Tibial nerve (tissue), 4 donors: ENCODE data around the gene TUBB8. TPM values are rescaled to one million over a fixed set of nuclear protein-coding genes. Genes with fewer than 3 reads are reported as not detected.

Source experiments
- DNase-seq, 2 donors: peaks; one replicate each; pipeline ENCODE4 v3.0.0-alpha.2; 2019; ENCODE audit warnings: low spot score in 2 of 2
- H3K27ac ChIP-seq, 4 donors: fragments of 200-600 bp; sonication (generic) in 3 of 4; one replicate each; pipeline ENCODE4 v1.5.1; 2017 to 2019; ENCODE audit warnings: mild to moderate bottlenecking in 1 of 4
- H3K27me3 ChIP-seq, 2 donors: fragments of 200-600 bp; sonication (generic) in 1 of 2; one replicate each; pipeline versions ENCODE4 v1.5.1 to v1.6.0; 2017 to 2019
- H3K36me3 ChIP-seq, 3 donors: fragments of 200-600 bp; sonication (generic); one replicate each; pipeline ENCODE4 v1.5.1; 2018 to 2019
- H3K4me1 ChIP-seq, 4 donors: fragments of 200-600 bp; sonication (generic) in 3 of 4; one replicate each; pipeline ENCODE4 v1.5.1; 2017 to 2019
- H3K4me3 ChIP-seq, 4 donors: fragments of 200-600 bp; sonication (generic) in 3 of 4; one replicate each; pipeline ENCODE4 v1.5.1; 2017 to 2019; ENCODE audit warnings: mild to moderate bottlenecking in 1 of 4, moderate library complexity in 1 of 4
- H3K9me3 ChIP-seq, 4 donors: fragments of 200-600 bp; sonication (generic) in 3 of 4; one replicate each; pipeline ENCODE4 v1.5.1; 2017 to 2019
- EP300 ChIP-seq, 2 donors: sonication (generic); formaldehyde crosslinking; IDR thresholded peaks; one replicate each; pipeline ENCODE4 v1.6.1; 2017; ENCODE audit warnings: antibody characterized with exemption in 2 of 2, mild to moderate bottlenecking in 1 of 2
- POLR2A ChIP-seq, 2 donors: fragments of 450-650 bp; IDR thresholded peaks; one replicate each; pipeline ENCODE4 v1.6.1; 2017; ENCODE audit warnings: antibody characterized with exemption in 2 of 2, mild to moderate bottlenecking in 2 of 2, moderate library complexity in 2 of 2
- WGBS, 2 donors: methylation state at CpG; one replicate each; pipeline ENCODE4 v1.1.5; 2018; 5-methylcytosine and 5-hydroxymethylcytosine counted together
- total RNA-seq, 4 donors: library from RNA; depleted of rRNA; stranded (reverse); fragments of >200 nt; gene quantifications; one replicate each; pipeline ENCODE4 v1.1.0, GENCODE V29; 2016
- TF ChIP-seq, protein P1 (sequence below), 5 experiments: fragments of 200-600 bp in 3 of 5; fragments of 450-650 bp in 2 of 5; sonication (generic) in 3 of 5; IDR thresholded peaks; one replicate each; pipeline ENCODE4 v1.5.1; 2016 to 2019; ENCODE audit warnings: antibody characterized with exemption in 5 of 5, mild to moderate bottlenecking in 3 of 5, moderate library complexity in 2 of 5

TUBB8 gene
- total RNA-seq, 4 donors from 2014 or later: 0.42 TPM; not detected in 3

DNA sequence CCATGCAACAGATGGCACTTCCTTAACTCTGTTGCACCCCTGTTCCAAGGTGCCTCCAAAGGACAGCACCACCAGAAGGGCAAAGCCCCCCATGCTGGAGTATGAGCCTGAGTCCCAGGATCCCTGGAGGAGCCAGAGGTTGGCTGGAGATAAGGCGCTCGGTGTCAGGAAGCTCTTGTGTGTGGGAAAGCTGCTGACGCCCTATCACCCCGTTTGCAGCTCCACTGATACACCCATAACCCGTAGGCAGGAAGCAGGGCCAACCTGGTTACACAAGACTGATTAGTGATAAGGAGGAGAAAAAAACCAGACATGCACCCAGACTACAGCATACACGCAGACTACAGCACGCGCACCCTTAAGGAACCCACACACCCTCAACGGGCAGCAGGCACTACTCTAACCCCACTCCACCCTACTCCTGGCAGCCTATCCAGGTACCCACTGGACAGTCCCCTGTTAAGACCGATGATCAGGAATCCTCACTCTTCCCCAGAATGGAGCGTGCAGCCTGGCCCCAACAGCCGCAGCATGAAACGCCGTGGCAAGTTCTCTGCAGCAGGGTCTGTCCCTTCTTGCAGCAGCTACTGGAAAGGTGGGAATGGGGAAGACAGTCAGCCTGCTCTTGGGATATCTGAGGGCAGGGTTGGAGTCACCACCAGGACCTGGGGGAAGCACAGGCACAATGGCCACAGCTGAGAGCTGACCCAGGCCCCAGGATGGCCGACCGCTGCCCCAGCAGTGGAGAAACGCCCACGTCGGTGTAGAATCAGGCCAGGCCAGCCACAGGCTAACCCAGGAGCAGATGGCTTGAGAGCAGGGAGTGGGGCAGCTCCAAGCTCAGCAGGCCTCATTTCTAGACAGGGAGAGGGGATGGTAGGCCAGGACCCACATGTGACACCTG is 38.3 kb upstream of the TUBB8 start:
- H3K4me1 ChIP-seq: no peaks in the 10 kb centered on the region
- no peak overlapping the region for H3K4me3 ChIP-seq
- H3K9me3 ChIP-seq: no peaks in the 10 kb centered on the region
- 73 to 83% methylated on average over 14 of the region's 19 CpGs for WGBS, 2 donors
- no peaks in the 10 kb centered on the region for H3K27me3 ChIP-seq
- TF ChIP-seq, protein P1, sequence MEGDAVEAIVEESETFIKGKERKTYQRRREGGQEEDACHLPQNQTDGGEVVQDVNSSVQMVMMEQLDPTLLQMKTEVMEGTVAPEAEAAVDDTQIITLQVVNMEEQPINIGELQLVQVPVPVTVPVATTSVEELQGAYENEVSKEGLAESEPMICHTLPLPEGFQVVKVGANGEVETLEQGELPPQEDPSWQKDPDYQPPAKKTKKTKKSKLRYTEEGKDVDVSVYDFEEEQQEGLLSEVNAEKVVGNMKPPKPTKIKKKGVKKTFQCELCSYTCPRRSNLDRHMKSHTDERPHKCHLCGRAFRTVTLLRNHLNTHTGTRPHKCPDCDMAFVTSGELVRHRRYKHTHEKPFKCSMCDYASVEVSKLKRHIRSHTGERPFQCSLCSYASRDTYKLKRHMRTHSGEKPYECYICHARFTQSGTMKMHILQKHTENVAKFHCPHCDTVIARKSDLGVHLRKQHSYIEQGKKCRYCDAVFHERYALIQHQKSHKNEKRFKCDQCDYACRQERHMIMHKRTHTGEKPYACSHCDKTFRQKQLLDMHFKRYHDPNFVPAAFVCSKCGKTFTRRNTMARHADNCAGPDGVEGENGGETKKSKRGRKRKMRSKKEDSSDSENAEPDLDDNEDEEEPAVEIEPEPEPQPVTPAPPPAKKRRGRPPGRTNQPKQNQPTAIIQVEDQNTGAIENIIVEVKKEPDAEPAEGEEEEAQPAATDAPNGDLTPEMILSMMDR (IDR thresholded peaks at IDR 0.05): no peak
- TF ChIP-seq POLR2A (IDR thresholded peaks at IDR 0.05): no peak
- TF ChIP-seq EP300 (IDR thresholded peaks at IDR 0.05): no peak
- no peaks in the 10 kb centered on the region for H3K36me3 ChIP-seq
- no peak overlapping the region for H3K27ac ChIP-seq
- DNase-seq: no peak

DNA sequence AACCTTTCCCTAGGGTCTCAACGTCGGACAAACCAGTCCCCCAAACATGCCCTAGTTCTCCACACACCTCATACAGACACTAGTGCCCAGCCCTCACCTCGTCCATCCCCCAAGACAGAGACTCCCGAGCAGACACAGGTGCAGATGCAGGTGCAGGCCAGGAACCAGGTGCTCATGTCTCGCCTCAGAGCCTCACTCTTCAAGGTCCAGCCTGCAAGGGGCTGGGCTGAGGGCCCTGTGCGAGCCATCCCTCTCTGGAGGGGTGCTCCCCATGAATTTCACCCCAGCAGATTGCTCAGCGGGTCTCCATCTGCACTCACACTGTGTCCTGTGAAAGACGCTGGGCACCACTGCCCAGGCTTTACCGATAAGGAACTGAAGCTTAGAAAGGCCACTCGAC is 36.9 kb upstream of the TUBB8 start:
- Histone ChIP-seq H3K4me1 (no peaks in the 10 kb centered on the region), H3K4me3 (no peak overlapping the region), H3K27ac (no peak overlapping the region), H3K36me3 (no peaks in the 10 kb centered on the region), H3K27me3 (no peaks in the 10 kb centered on the region), H3K9me3 (no peaks in the 10 kb centered on the region)
- WGBS, 2 donors: 74 to 82% methylated on average over 10 of the region's 10 CpGs
- no peak for DNase-seq
- TF ChIP-seq POLR2A (IDR thresholded peaks at IDR 0.05): no peak
- no peak for TF ChIP-seq EP300 (IDR thresholded peaks at IDR 0.05)
- TF ChIP-seq, protein P1 (IDR thresholded peaks at IDR 0.05): no peak

DNA sequence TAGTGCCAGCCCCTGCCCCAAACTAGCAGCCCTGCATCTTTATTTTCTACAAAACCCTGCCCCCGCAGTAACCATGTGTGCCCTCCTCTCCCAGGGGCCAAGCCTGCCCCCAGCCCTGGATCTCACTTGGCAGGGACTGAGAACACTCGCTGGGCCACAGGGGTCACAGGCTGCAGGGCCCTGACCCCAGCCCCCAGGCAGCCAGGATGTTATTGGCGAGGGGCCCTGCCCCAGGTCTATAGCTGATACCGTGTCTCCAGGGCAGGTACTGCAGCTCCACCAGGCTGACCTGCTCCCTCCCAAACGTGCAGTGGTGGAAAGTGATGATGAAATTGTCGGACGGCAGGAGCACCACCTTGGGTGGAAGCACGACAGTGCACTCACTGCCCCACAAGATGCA is 35.9 kb upstream of the TUBB8 start:
- TF ChIP-seq EP300 (IDR thresholded peaks at IDR 0.05): no peak
- TF ChIP-seq POLR2A (IDR thresholded peaks at IDR 0.05): no peak
- TF ChIP-seq, protein P1 (IDR thresholded peaks at IDR 0.05): no peak

DNA sequence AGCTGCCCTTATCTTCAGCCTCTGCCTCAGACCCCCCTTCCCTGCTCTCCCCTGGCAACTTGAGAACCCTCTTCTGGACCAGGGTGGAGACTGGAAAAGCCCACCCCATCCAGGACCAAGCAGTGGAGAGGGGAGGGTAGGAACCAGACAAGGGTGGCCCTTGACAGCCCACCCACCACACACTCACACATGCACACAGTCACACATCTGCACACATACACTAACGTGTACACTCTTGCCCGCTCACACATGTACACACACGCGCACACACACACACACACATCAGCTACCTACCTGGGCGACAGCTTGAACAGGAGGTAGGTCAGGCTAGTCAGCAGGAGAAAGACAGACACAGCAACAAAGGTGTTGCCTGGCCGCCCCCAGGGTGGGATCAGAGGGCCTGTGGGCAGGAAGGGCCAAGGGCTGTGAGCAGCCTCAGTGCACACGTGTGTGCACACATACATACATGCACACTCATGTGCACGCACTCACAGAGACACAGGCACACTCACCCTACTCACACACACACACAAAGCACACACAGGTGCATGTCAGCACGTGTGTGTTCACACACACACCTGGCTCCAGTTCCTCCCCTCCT is 34.9 kb upstream of the TUBB8 start:
- no peaks in the 10 kb centered on the region for H3K4me1 ChIP-seq
- H3K36me3 ChIP-seq: no peaks in the 10 kb centered on the region
- peaks cover 0 to 16% of the 10 kb centered on the region in 2 donors for H3K27me3 ChIP-seq
- H3K9me3 ChIP-seq: no peaks in the 10 kb centered on the region
- H3K4me3 ChIP-seq: no peak overlapping the region
- TF ChIP-seq, protein P1 (IDR thresholded peaks at IDR 0.05): no peak
- TF ChIP-seq EP300 (IDR thresholded peaks at IDR 0.05): no peak
- TF ChIP-seq POLR2A (IDR thresholded peaks at IDR 0.05): no peak
- DNase-seq: no peak
- 77 to 90% methylated on average over 9 of the region's 9 CpGs for WGBS, 2 donors
- H3K27ac ChIP-seq: no peak overlapping the region

More for the DNA sequence above, 35.9 kb upstream of the TUBB8 start:
- 61 to 66% methylated on average over 2 to 8 of the region's 8 CpGs for WGBS, 2 donors
- H3K36me3 ChIP-seq: no peaks in the 10 kb centered on the region
- no peak overlapping the region for H3K4me3 ChIP-seq
- DNase-seq: no peak
- no peaks in the 10 kb centered on the region for H3K4me1 ChIP-seq
- no peaks in the 10 kb centered on the region for H3K9me3 ChIP-seq
- H3K27ac ChIP-seq: no peak overlapping the region
- peaks cover 0 to 6% of the 10 kb centered on the region in 2 donors for H3K27me3 ChIP-seq
